KMS-11 (cell line): ENCODE measurements around the gene CARD8.

Source experiments
- H2AFZ ChIP-seq: fragments of 200-600 bp; sonication (generic); 2 replicates; pipeline ENCODE4 v1.6.1; 2016; ENCODE audit warnings: antibody characterized with exemption, mixed run types, low read depth
- H3K27ac ChIP-seq: fragments of 200-600 bp; sonication (generic); 2 replicates; pipeline ENCODE4 v1.6.1; 2016; ENCODE audit warnings: mild to moderate bottlenecking, mixed run types
- H3K27me3 ChIP-seq: fragments of 200-600 bp; sonication (generic); 2 replicates; pipeline ENCODE4 v1.6.1; 2017; ENCODE audit warnings: mild to moderate bottlenecking, low read depth, mixed run types, moderate library complexity; ENCODE audit not compliant: insufficient read depth
- H3K36me3 ChIP-seq: fragments of 200-600 bp; sonication (generic); 2 replicates; pipeline ENCODE4 v1.6.1; 2017; ENCODE audit warnings: mild to moderate bottlenecking, mixed run types; ENCODE audit not compliant: insufficient read depth
- H3K4me1 ChIP-seq: fragments of 200-600 bp; sonication (generic); 2 replicates; pipeline ENCODE4 v1.6.1; 2016; ENCODE audit warnings: mild to moderate bottlenecking, low read depth, mixed run types; ENCODE audit not compliant: poor library complexity, severe bottlenecking
- H3K4me2 ChIP-seq: fragments of 200-600 bp; sonication (generic); 2 replicates; pipeline ENCODE4 v1.7.0; 2016; ENCODE audit warnings: mild to moderate bottlenecking, mixed run types
- H3K4me3 ChIP-seq: fragments of 200-600 bp; sonication (generic); IDR thresholded peaks from 2 replicates; pipeline ENCODE4 v1.6.1; 2017; ENCODE audit warnings: low read depth, low read length, mixed read lengths; ENCODE audit not compliant: insufficient read depth
- H3K79me2 ChIP-seq: fragments of 200-600 bp; sonication (generic); 2 replicates; pipeline ENCODE4 v1.6.1; 2016; ENCODE audit warnings: low read depth, mixed run types; ENCODE audit not compliant: insufficient read depth
- H3K9ac ChIP-seq: fragments of 200-600 bp; sonication (generic); 2 replicates; pipeline ENCODE4 v1.6.1; 2016; ENCODE audit warnings: mild to moderate bottlenecking, mixed run types
- H4K20me1 ChIP-seq: fragments of 200-600 bp; sonication (generic); 2 replicates; pipeline ENCODE4 v1.6.1; 2016; ENCODE audit warnings: mild to moderate bottlenecking, mixed run types; ENCODE audit not compliant: insufficient read depth
- TF ChIP-seq, protein P1 (sequence below): fragments of 200-600 bp; sonication (generic); conservative IDR thresholded peaks from 2 replicates; pipeline ENCODE4 v1.6.1; 2017; ENCODE audit warnings: low read depth, mild to moderate bottlenecking, antibody characterized with exemption, low read length, moderate library complexity, mixed read lengths

Gene CARD8

DNA sequence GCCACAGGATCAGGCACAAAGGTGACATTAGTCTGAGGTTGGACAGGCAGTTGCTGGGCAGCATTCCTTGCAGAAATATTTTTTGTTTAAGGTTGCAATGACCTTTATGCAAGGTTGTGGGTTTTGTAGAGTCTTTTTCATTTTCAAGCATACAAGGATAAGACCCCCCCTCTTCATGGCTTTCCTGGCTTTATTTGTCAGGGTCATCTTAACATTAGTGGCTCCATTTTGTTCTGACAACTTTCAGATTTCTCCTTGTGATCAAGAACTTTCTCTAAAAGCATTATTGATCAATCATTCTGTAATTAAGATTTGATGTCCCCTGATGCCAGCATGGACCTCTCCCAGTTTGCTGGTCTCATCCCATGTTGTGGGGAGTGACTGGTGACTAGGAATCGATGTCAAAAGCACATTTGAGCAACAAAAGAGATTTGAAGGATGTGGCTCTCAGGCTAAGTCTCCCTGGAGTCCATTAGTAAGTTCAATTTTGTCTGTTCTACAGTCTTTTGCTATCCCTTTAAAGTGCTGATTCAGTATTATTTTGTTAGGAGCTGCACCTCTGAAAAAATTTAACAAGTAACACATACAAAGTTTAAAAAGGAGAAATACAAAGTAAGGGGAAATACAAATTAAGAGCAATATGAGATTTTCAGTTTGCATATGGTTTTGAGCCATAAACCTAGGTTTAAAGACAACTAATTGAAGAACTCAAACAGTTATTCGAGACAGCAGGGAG, 5.3 kb downstream of the CARD8 start:
- no peaks in the 10 kb centered on the region for H3K79me2 ChIP-seq
- H3K4me3 ChIP-seq = no peak overlapping the region
- H3K9ac ChIP-seq = no peak overlapping the region
- H2AFZ ChIP-seq = no peak overlapping the region
- H3K4me2 ChIP-seq = no peak overlapping the region
- TF ChIP-seq, protein P1, sequence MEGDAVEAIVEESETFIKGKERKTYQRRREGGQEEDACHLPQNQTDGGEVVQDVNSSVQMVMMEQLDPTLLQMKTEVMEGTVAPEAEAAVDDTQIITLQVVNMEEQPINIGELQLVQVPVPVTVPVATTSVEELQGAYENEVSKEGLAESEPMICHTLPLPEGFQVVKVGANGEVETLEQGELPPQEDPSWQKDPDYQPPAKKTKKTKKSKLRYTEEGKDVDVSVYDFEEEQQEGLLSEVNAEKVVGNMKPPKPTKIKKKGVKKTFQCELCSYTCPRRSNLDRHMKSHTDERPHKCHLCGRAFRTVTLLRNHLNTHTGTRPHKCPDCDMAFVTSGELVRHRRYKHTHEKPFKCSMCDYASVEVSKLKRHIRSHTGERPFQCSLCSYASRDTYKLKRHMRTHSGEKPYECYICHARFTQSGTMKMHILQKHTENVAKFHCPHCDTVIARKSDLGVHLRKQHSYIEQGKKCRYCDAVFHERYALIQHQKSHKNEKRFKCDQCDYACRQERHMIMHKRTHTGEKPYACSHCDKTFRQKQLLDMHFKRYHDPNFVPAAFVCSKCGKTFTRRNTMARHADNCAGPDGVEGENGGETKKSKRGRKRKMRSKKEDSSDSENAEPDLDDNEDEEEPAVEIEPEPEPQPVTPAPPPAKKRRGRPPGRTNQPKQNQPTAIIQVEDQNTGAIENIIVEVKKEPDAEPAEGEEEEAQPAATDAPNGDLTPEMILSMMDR = no peak
- no peak overlapping the region for H3K27ac ChIP-seq
- no peaks in the 10 kb centered on the region for H3K27me3 ChIP-seq
- peaks cover 7% of the 10 kb centered on the region for H3K4me1 ChIP-seq
- no peaks in the 10 kb centered on the region for H3K36me3 ChIP-seq
- H4K20me1 ChIP-seq = no peaks in the 10 kb centered on the region

DNA sequence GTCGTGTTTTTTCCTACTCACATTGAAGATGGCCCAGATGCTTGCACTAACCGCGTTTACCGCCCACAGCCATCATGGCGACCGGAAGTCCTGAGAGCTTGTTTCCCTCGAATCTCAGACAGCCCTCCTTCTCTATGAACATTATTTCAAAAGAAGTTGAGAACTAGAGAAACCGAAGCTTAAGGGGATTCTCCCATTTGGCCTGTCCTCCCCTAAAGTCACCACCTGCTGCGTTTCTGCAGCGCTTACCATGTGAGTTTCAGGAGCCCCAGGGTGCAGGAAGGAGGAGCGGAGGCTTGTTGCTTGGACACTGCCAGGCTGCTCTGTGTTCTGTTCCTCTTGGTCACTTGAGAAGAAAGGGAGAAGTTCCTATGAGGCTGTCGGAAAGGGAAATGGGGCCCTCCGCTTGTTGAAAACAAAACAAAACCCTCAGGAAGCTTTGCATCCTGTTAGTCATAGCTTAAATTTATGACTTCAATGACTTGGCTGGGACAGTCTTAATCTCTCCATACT, 6.2 kb downstream of the CARD8 start:
- Histone ChIP-seq H3K4me3 (no peak overlapping the region), H3K4me1 (no peaks in the 10 kb centered on the region), H2AFZ (no peak overlapping the region), H3K79me2 (no peaks in the 10 kb centered on the region), H4K20me1 (no peaks in the 10 kb centered on the region), H3K9ac (no peak overlapping the region), H3K4me2 (no peak overlapping the region), H3K27ac (no peak overlapping the region), H3K36me3 (no peaks in the 10 kb centered on the region), H3K27me3 (no peaks in the 10 kb centered on the region)
- TF ChIP-seq, protein P1 = no peak

- Histone ChIP-seq H3K36me3 (no peaks in the 10 kb centered on the region), H4K20me1 (no peaks in the 10 kb centered on the region), H3K27ac (no peak overlapping the region), H3K4me3 (no peak overlapping the region), H3K27me3 (no peaks in the 10 kb centered on the region), H3K4me2 (no peak overlapping the region), H3K79me2 (no peaks in the 10 kb centered on the region), H2AFZ (no peak overlapping the region), H3K9ac (no peak overlapping the region), H3K4me1 (no peaks in the 10 kb centered on the region)
- TF ChIP-seq, protein P1 = no peak
Measured at GRCh38 chr19:48248081-48248833, 7.5 kb downstream of the CARD8 start.

- Histone ChIP-seq H3K36me3 (no peaks in the 10 kb centered on the region), H3K9ac (no peak overlapping the region), H3K79me2 (no peaks in the 10 kb centered on the region), H3K27me3 (no peaks in the 10 kb centered on the region), H3K27ac (no peak overlapping the region), H3K4me2 (no peak overlapping the region), H2AFZ (no peak overlapping the region), H3K4me1 (no peaks in the 10 kb centered on the region), H3K4me3 (no peak overlapping the region), H4K20me1 (no peaks in the 10 kb centered on the region)
- TF ChIP-seq, protein P1 = no peak
Measured at GRCh38 chr19:48247212-48247611, 8.5 kb downstream of the CARD8 start.
